ENCODE results near the gene RPL35A. TPM values are rescaled to one million over a fixed set of nuclear protein-coding genes. Genes with fewer than 3 reads are reported as not detected.
"Not testable (repeated sequence)": the region's sequence is repeated elsewhere in the genome, so short reads cannot be mapped to it uniquely, and the experiment has no call there.

Gene RPL35A
- total RNA-seq, 1 donor from 2014 or later, result 728 TPM

DNA sequence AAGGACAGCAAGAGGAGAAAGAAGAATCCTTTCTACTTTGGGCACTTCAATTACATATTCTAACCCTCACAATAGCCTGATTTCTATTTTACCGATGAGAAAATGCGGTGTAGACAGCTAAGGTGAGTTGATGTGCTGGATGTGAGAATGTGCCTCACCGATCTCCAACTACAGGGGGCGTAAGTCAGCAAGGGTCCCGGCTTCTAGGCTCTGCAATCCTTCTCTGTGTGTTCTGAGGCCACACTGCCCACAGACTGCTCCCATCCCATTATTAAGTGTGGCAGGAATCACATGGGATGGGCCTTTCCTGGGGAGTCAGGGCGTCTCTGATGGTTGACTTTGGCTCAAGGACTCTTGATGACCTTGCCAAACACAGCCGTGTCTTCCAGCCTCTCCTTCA lies 23.6 kb upstream of the RPL35A start:
- Mint-ChIP-seq H3K9me3 (ENCODE audit: unreplicated experiment) (no peaks in the 10 kb centered on the region), H3K27me3 (ENCODE audit: unreplicated experiment) (peaks cover 2% of the 10 kb centered on the region), H3K36me3 (ENCODE audit: unreplicated experiment) (no peaks in the 10 kb centered on the region), H3K4me3 (ENCODE audit: unreplicated experiment) (no peak overlapping the region), H3K4me1 (ENCODE audit: low read depth, unreplicated experiment) (no peaks in the 10 kb centered on the region), H3K27ac (ENCODE audit: unreplicated experiment) (no peak overlapping the region)
- DNase-seq, result no peak
- TF ChIP-seq, protein P1, sequence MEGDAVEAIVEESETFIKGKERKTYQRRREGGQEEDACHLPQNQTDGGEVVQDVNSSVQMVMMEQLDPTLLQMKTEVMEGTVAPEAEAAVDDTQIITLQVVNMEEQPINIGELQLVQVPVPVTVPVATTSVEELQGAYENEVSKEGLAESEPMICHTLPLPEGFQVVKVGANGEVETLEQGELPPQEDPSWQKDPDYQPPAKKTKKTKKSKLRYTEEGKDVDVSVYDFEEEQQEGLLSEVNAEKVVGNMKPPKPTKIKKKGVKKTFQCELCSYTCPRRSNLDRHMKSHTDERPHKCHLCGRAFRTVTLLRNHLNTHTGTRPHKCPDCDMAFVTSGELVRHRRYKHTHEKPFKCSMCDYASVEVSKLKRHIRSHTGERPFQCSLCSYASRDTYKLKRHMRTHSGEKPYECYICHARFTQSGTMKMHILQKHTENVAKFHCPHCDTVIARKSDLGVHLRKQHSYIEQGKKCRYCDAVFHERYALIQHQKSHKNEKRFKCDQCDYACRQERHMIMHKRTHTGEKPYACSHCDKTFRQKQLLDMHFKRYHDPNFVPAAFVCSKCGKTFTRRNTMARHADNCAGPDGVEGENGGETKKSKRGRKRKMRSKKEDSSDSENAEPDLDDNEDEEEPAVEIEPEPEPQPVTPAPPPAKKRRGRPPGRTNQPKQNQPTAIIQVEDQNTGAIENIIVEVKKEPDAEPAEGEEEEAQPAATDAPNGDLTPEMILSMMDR (IDR thresholded peaks at IDR 0.05; ENCODE audit: partially characterized antibody, unreplicated experiment), result peak; percentile 45

GRCh38 chr3:197927578-197927977 lies 22.4 kb upstream of the RPL35A start:
- not testable (repeated sequence) for H3K9me3 Mint-ChIP-seq (ENCODE audit: unreplicated experiment); H3K36me3 Mint-ChIP-seq (ENCODE audit: unreplicated experiment); H3K27me3 Mint-ChIP-seq (ENCODE audit: unreplicated experiment); DNase-seq; H3K4me1 Mint-ChIP-seq (ENCODE audit: low read depth, unreplicated experiment); H3K27ac Mint-ChIP-seq (ENCODE audit: unreplicated experiment); H3K4me3 Mint-ChIP-seq (ENCODE audit: unreplicated experiment)

DNA sequence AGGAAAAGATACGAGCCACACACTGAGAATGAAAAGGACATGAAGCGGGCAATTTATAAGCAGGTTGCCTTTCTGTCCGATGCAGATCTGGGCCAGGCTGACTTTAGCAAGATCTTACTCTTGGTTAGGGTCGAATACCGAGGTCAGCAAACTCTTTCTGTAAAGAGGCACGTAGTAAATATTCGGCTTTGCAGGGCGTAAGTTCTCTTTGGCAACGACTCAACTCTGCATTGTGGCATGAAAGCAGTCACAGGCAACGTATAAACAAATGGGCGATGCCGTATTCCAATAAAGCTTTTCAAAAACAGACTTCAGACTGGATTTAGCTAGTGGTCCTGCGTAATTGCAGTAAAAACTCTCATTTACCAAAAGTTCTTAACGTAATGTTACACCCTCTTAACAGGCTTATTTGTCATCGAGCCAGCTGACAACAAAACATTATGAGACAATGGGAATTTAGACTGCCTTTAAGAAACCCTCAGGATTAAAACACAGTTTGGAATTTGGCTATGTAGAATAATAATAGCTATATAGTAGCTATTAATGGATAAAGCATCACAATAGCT lies 13.1 kb upstream of the RPL35A start:
- TF ChIP-seq, protein P1 (IDR thresholded peaks at IDR 0.05; ENCODE audit: partially characterized antibody, unreplicated experiment), result no peak
- Mint-ChIP-seq H3K4me1 (ENCODE audit: low read depth, unreplicated experiment) (no peaks in the 10 kb centered on the region), H3K27me3 (ENCODE audit: unreplicated experiment) (no peaks in the 10 kb centered on the region), H3K4me3 (ENCODE audit: unreplicated experiment) (no peak overlapping the region), H3K36me3 (ENCODE audit: unreplicated experiment) (no peaks in the 10 kb centered on the region), H3K9me3 (ENCODE audit: unreplicated experiment) (no peaks in the 10 kb centered on the region), H3K27ac (ENCODE audit: unreplicated experiment) (no peak overlapping the region)
- no peak for DNase-seq

- no peaks in the 10 kb centered on the region for H3K36me3 Mint-ChIP-seq (ENCODE audit: unreplicated experiment)
- no peaks in the 10 kb centered on the region for H3K4me1 Mint-ChIP-seq (ENCODE audit: low read depth, unreplicated experiment)
- TF ChIP-seq, protein P1 (IDR thresholded peaks at IDR 0.05; ENCODE audit: partially characterized antibody, unreplicated experiment), result no peak
- no peak overlapping the region for H3K4me3 Mint-ChIP-seq (ENCODE audit: unreplicated experiment)
- H3K27me3 Mint-ChIP-seq (ENCODE audit: unreplicated experiment), result no peaks in the 10 kb centered on the region
- H3K27ac Mint-ChIP-seq (ENCODE audit: unreplicated experiment), result no peak overlapping the region
- no peak for DNase-seq
- no peaks in the 10 kb centered on the region for H3K9me3 Mint-ChIP-seq (ENCODE audit: unreplicated experiment)
Measured at GRCh38 chr3:197940745-197941384, 9.1 kb upstream of the RPL35A start.

- H3K36me3 Mint-ChIP-seq (ENCODE audit: unreplicated experiment), result no peaks in the 10 kb centered on the region
- H3K4me1 Mint-ChIP-seq (ENCODE audit: low read depth, unreplicated experiment), result no peaks in the 10 kb centered on the region
- H3K27ac Mint-ChIP-seq (ENCODE audit: unreplicated experiment), result no peak overlapping the region
- TF ChIP-seq, protein P1 (IDR thresholded peaks at IDR 0.05; ENCODE audit: partially characterized antibody, unreplicated experiment), result peak; percentile 82
- no peaks in the 10 kb centered on the region for H3K9me3 Mint-ChIP-seq (ENCODE audit: unreplicated experiment)
- no peaks in the 10 kb centered on the region for H3K27me3 Mint-ChIP-seq (ENCODE audit: unreplicated experiment)
- H3K4me3 Mint-ChIP-seq (ENCODE audit: unreplicated experiment), result no peak overlapping the region
- DNase-seq, result no peak
Measured at GRCh38 chr3:197942956-197943556, 6.9 kb upstream of the RPL35A start.

All from glutamatergic neuron (in vitro differentiated cells).